Endothelial cell of hepatic sinusoid (primary cell): ENCODE results near the gene TAOK2.
"Not testable (repeated sequence)": the region's sequence is repeated elsewhere in the genome, so short reads cannot be mapped to it uniquely, and the experiment has no call there.

Source experiments
- in situ Hi-C: cut with HindIII; loops from 2 replicates; pipeline ENCODE4 v1.10.0; 2017; ENCODE audit warnings: low sequenced_read_pairs

Gene TAOK2

DNA sequence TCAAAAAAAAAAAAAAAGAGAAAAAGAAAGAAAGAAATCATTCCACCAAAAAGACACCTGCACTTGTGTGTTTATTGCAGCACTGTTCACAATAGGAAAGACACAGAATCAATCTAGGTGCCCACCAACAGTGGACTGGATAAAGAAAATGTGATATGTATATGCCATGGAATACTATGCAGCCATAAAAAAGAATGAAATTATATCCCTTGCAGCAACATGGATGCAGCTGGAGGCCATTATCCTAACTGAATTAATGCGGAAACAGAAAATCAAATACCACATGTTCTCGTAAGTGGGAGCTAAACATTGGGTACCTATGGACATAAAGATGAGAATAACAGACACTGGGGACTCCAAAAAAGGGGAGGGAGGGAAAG, 43.6 kb downstream of the TAOK2 start:
- in situ Hi-C loops, result no loop called here

DNA sequence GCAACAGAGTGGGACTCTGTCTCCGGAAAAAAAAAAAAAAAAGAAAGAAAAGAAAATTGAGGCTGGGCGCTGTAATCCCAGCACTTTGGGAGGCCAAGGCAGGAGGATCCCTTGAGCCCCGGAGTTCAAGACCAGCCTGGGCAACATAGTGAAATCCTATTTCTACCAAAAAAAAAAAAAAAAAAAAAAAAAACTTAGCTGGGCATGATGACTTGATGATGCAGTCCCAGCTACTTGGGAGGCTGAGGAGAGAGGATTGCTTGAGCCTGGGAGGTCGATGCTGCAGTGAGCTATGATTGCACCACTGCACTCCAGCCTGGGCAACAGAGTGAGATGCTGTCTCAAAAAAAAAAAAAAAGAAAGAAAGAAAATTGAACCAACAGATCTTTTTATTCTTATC, 44.3 kb downstream of the TAOK2 start:
- in situ Hi-C loops, result not testable (repeated sequence)

DNA sequence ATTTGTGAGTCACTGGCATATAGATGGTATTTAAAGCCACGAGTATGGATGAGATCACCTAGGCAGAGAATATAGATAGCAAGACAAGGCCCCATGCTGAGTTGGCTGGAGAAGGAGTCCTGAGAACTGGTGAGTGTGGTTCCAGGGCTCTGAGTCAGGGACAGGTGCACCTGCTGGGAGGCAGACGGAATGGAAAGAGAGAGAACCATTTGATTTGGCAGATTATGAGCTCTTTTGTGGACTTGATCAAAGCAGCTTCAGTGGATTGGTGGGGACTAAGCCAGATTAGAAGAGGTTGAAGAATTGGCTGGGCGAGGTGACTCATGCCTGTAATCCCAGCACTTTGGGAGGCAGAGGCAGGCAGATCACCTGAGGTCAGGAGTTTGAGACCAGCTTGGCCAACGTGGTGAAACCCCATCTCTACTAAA, 45.1 kb downstream of the TAOK2 start:
- in situ Hi-C loops, result no loop called here

DNA sequence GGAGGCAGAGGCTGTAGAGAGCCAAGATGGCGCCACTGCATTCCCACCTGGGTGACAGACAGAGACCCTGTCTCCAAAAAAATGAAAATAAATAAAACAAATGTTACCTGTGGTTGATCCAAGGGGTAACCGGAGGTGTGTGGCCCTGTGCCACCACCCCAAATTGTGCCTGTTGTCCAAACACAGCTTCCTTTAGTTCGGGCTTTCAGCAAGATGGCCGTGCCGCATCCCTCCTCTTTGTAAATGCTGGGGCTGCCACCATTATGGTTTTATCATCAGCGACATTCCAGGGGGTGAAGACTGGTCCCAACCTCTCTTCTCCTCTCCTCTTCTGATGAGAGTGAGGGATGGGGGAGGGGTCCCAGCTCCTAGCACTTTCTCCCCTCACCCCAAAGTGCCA, 49.2 kb downstream of the TAOK2 start, which contains the start of gene C16orf92:
C16orf92 (plus strand) TSS at position 312 of the 400 bp plus-strand sequence. CDS start 143 bp downstream, outside the sequence.
- in situ Hi-C loops, result no loop called here

DNA sequence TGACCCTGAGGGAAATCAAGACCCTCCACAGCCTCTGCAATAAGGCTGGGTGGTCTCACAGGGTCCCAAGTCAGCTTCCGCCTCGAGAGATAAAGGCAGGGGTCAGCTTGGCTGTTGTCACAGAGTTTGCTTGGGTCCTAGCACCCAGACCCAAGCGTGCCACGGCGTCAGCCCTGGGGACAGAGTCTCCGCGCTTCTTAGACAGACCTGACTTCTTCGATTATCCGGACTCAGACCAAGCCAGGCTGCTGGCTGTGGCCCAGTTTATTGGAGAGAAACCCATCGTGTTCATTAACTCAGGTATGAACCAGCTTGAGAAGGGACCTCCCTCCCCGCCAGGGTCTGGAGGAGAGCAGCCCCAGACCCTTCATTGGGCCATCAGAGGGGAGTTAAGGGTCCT, 49.9 kb downstream of the TAOK2 start:
- in situ Hi-C loops, result no loop called here

DNA sequence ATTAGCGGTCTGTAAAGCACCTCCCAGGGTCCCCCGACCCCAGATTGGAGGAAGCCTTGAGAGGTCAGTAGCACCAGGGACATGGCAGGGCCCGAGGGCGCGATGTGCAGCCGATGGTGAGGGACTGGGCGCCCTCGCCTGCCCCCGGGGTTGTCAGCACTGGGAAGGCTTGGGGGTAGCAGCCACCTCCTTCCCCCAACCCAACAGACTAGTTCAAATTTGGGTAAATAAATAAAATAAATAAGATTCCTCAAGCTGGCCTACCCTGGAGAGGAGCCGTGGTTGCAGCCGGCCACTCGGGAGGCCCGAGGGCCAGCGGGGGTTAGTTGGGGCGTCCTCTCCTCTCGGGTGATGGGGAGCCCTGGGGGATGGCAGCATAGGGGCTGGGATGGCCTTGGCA, 50.8 kb downstream of the TAOK2 start:
- in situ Hi-C loops, result no loop called here

DNA sequence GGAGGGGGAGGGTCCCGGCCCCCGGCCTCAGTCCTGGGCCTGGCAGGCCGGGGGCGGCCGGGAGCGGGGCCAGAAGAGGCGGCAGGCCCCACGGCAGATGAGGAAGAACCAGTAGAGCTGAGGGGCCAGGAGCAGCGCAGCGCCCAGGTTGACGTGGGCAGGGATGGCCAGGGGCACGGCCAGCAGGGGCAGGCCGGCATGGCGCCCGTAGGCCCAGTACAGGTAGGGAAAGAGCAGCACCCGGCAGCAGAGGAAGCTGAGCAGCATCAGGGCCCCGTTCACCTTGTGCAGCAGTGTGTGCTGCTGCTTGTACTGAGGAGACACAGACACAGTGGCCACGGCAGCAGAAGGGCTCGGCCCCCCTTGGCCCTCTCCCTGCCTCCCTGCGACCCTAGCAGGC, 51.5 kb downstream of the TAOK2 start:
- in situ Hi-C loops, result no loop called here

DNA sequence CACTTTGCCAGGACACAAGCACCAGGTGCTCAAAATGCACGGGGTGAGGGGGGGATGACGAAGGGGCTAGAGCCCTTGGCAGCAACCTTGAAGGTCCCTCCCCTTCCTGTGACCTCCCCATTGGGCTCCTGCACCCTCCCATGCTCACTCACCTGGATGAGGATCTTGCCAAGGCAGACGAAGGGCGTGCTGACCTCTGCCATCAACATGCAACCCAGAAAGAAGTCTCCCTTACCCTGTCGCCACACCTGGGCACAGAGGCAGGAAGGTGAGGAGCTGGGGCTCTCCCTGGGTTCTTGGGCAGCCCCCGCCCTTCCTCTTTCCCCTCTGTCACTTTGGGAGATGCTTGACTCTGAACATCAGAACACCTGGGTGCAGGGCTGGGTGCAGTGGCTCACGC, 51.9 kb downstream of the TAOK2 start:
- in situ Hi-C loops, result no loop called here

DNA sequence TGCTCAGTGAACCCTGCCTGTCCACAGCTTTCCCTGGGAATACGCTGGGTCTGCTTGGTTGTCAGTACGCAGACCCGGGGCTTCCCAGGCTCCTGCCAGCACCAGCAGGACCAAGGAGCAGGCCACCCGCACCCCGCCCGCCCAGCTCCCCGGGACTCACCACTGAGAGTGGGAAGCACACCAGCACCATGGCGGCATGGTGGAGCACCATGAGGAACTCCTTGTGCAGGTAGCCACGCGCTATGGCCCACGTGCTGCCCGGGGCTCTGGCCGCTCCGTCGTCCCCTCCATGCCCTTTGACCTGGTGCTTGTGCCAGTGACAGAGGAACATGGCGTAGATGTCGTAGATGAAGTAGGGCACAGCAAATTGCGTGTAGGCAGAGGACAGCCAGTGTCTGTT, 52.8 kb downstream of the TAOK2 start:
- in situ Hi-C loops, result no loop called here

DNA sequence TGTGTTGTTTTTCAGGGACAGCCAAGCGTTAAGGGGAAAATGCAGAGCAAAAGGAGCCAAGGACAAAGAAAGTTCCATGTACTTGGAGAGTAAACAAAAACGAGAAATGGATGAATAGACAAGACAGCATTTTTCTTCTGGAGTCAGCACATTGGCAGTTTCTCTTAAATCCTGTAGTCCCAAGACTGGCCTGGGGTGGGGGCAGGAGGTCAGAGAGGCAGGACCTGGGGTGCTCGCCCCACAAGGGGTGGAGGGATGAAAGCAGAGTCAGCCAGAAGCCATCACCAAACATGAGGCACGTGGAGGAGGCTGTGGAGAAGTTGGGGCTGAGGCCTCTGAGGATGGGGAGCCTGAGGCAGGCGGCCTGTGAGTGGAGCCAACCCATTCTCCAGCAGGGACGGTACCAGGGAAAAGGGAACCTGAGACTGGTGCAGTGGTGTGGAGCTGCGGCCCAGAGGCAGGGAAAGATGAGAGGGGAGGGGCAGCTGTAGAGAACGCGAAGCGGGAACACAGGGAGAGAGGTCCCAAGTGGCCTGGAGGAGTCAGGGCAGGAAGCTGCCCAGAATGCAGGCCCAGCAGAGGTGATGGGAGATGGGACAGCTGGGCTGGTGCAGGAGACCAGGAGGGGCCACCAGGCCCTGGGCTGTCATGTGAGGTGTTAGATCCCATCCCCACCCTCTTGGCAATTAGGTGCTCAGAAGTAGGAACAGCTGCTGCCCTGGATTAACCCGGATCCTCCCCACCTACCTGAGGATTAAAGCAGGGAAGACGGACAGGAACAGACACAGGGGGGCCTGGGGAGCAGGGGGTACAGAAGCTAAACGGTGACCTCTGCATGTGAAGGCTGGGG, 54.1 kb downstream of the TAOK2 start:
- in situ Hi-C loops, result no loop called here

DNA sequence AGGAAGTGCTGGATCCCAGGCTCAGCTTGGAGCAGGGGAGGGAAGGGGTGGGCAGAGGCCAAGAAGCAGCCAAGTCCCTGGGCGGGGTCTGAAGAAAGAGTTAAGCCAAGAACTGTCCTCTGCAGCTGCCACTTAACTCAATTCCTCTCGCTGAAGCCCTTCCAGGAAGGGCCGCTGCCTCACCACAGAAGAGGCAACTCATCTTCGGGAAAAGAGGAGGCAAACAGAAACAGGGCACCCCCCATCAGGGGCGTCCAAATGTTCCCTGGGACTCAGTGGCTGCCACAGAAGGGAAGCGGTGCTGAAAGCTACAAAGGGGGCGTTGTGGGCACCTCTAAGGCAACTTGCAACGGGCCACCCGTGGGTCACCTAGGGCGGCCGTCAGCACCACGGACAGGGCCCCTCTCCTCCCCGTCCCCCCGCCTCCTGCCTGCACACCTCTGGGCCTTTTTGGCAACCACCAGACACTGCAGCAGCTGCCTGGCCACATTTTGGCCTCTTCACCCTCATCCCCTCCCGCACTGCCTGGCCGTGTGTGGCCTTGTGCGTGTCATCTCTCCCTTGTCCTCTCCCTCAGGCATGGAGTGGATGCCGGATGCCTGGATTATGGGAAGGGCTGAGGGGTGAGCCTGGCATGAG, 54.9 kb downstream of the TAOK2 start:
- in situ Hi-C loops, result no loop called here

DNA sequence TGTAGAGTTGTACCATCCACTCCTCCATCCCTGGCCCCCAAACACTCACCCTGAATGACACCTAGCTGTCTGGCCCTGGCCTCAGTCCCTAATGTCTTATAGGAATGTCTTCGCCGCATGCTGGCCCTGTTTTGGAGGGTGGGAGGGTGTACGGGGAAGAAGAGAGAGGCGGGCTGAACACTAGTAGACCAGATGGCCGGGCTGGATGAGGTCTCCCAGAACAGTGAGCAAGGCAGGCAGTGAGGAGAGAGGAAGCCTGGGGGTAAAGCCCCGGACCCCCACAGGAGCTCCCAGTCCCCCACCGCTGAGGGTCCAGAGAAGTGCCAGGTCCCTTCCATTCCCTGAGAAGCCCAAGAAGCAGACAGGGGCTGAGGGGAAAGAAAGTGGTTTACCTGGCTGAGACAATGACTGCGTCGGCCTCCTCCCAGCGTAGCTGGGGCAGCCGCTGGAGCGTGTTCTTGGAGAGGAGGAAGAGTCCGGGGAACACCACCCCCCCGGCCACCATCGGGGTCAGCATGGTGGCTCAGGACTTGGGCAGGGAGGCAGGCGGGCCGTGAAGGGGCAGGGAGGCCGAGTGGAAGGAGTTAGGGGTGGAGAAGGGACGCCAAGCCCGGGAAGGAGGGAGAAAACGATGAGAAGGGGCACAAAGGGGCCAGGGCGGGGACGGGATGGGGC, 56.5 kb downstream of the TAOK2 start:
- in situ Hi-C loops, result no loop called here

DNA sequence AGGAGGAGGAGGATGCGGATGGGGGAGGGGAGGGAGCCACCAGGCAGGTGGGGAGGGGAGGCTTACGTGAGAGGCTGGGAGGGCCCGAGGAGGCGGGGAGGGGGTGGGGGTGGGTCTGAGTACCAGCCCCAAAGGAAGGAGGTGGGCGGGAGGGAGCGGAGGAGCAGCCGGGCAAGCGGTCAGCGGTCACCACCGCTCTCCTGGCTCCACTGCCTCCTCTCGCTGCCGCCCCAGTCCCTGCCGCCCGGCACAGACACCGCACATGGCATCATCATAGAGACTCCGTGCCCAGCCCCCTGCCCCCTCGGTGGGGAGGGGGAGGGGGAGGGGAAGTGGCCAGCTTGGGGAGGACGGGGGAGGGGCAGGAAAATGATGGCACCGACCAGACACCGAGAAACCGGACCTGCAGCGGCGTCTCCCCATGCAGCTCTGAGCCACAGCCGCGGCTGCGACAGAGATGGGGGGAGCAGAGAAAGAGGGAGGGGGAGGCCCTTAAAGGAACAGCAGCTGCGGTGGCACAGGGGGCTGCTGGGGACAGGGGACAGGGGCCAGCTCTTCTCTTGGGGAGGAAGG, 57.3 kb downstream of the TAOK2 start, which contains the start of gene TLCD3B:
TLCD3B (minus strand) TSS at position 431 of the 573 bp plus-strand sequence. CDS start 744 bp downstream, outside the sequence.
- in situ Hi-C loops, result no loop called here

DNA sequence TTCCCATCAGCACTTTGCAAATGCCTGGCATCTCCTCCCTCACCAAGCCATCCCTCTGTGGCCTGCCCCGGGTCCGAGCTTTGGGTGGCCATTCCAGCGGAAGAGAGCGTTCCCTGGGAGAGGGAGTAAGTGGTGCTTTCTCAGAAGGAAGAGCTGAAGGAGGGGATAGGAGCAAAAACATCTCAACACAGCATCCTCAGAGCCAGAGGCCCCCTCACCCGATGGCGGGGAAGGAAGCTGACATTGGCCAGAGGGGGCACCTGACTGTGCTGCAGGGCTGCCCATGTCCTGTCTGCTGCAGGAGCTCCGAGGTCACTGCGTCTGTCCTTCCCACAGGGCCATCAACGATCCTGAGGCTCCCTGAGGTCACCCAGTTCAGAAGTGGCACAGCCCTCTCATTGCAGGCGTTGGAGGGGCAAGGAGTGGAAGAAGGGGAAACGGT, 57.8 kb downstream of the TAOK2 start:
- in situ Hi-C loops, result no loop called here

DNA sequence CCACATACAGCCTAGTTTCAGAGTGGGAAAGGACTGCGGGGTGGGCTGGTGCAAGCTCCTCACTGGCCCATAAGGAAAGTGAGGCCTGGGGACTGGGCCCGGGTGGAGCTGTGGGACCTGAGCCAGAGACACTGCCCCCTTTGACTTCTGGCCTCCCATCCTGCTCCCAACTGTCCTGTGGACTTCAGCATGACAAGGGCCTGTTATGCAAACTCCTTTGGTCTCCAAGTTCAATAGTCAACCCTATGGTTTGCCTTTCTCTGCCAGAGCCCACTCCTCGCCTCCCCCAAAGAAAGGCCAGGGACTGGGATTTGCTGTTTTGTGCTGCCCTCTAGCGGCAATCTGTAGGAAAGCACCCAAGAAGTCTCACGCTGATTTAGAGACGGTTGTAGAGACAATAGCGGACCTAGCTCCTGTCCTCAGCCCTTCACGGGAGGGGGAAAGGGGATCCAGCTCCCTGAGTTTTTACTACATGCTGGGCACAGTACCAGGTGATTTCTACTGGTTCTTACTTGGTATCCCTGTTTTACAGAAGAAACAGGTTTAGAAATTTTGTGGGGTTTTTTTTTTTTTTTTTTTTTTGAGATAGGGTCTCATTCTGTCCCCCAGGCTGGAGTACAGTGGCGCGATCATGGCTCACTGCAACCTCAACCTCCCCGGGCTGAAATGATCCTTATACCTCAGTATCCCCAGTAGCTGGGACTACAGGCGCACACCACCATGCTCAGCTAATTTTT, 58.6 kb downstream of the TAOK2 start:
- in situ Hi-C loops, result no loop called here

DNA sequence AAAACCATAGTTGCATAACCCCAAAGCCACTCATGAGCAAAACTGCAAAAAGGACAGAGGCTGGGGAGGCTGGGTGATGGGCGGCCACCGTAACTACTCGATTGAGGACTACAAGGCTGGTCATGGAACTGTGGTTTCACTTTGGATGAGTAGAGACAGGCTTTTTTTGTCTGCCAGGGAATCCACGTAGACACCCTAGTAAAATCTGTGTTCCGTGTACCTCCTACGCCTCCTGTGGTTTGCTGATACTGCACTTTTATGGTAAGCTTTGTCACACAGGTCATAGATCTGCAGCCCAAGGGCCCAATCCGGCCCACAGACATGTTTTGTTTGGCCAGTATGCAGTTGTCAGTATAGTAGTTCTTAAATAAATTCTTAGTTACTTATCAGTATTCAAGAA, 59.6 kb downstream of the TAOK2 start:
- in situ Hi-C loops, result no loop called here

DNA sequence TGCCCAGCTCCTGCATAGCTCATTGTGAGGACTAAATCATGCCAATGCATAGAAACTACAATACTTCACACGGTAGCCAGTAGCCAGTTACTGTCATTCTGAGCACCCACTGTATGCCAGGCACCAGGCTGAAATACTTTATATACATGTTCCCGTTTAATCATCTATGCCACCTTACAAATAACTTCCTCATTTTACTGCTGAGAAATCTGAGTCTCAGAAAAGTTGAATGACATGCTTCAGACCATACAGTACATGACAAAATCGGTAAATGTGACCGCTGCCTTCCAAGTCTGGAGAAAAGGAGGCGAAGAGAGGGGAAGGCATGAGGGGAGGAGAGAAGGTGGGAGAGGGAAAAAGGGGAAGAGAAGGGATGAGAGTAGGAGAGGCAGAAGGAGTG, 66.6 kb downstream of the TAOK2 start:
- in situ Hi-C loops, result no loop called here

DNA sequence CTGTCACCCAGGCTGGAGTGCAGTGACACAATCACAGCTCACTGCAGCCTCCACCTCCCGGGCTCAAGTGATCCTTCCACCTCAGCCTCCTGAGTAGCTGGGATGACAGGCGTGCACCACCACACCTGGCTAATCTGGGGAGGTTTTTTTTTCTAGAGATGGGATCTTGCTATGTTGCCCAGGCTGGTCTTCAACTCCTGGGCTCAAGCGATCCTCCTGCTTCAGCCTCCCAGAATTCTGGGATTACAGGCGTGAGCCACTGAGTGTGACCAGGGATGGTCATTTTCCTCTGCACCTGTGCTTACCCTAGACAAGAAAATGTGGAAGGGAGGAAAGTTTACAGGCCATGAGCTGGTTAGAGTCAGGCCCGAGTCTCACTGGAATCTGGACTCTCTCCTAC, 67.0 kb downstream of the TAOK2 start:
- in situ Hi-C loops, result not testable (repeated sequence)

DNA sequence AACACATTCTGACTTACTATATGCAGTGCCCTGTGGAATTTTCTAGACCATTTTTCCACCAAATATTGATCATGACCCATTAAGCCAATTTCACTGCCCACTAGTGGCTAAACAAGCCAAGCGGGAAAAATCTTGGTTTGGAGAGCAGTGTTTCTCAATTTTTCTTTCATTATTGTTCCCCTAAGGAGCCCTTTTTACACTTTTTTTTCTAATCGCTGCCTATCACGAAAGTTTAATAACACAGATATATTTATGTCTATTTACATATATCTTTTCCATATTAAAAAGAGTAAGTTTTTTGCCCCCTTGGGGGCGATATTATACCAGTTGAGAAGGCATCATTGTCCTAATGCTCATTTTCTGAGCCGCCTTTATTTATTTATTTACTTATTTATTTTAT, 68.2 kb downstream of the TAOK2 start:
- in situ Hi-C loops, result no loop called here
